GM12878 (cell line): ENCODE results near the gene CACNA2D3. TPM values are rescaled to one million over a fixed set of nuclear protein-coding genes. Genes with fewer than 3 reads are reported as not detected.

Experiments used
- BACH1 ChIP-seq: fragments of 450-650 bp; IDR thresholded peaks from 2 replicates; pipeline ENCODE4 v1.6.1; 2017; ENCODE audit warnings: mild to moderate bottlenecking, borderline replicate concordance
- BCLAF1 ChIP-seq: fragments of 450-650 bp; IDR thresholded peaks from 2 replicates; pipeline ENCODE4 v1.6.1; 2017; ENCODE audit warnings: antibody characterized with exemption, mild to moderate bottlenecking, moderate library complexity
- CBX5 ChIP-seq: sonication (generic); IDR thresholded peaks from 2 replicates; pipeline ENCODE4 v1.6.1; 2016; ENCODE audit warnings: low read depth, moderate library complexity, mild to moderate bottlenecking, inconsistent platforms
- CUX1 ChIP-seq: IDR thresholded peaks from 2 replicates; pipeline ENCODE4 v1.6.1; 2012; ENCODE audit warnings: improper control_type of control experiment, low read depth, low read length; ENCODE audit not compliant: insufficient replicate concordance
- DPF2 ChIP-seq: fragments of 450-650 bp; IDR thresholded peaks from 2 replicates; pipeline ENCODE4 v1.6.1; 2017; ENCODE audit warnings: mild to moderate bottlenecking
- IRF3 ChIP-seq: fragments of 450-650 bp; IDR thresholded peaks from 2 replicates; pipeline ENCODE4 v1.6.1; 2014; ENCODE audit warnings: mild to moderate bottlenecking
- KLF5 ChIP-seq: fragments of 450-650 bp; IDR thresholded peaks from 2 replicates; pipeline ENCODE4 v1.6.1; 2014; ENCODE audit warnings: mild to moderate bottlenecking; ENCODE audit not compliant: partially characterized antibody
- PAX8 ChIP-seq: fragments of 450-650 bp; IDR thresholded peaks from 2 replicates; pipeline ENCODE4 v1.6.1; 2017; ENCODE audit warnings: mild to moderate bottlenecking, moderate library complexity
- SRF ChIP-seq, 2 experiments: IDR thresholded peaks; 2 replicates each; pipeline ENCODE4 v1.6.1; 2011; ENCODE audit warnings: low read depth in 2 of 2, low read length in 2 of 2, mild to moderate bottlenecking in 1 of 2, moderate library complexity in 1 of 2
- STAT1 ChIP-seq: fragments of 450-650 bp; conservative IDR thresholded peaks from 2 replicates; pipeline ENCODE4 v1.6.1; 2014; ENCODE audit warnings: antibody characterized with exemption, mild to moderate bottlenecking
- polyA plus RNA-seq, 11 experiments: library from polyadenylated mRNA; depleted of rRNA in 4 of 11; unstranded in 6 of 11; stranded (reverse) in 5 of 11; fragments of >200 nt; fragmentation: Nextera tagmentation in 4 of 11; fragmentation: Illumina TruSeq in 1 of 11; extraction: Ambion mirVana in 4 of 11; extraction: Trizol in 1 of 11; gene quantifications; 1 replicate in 1 of 11; 2 replicates in 10 of 11; pipeline versions ENCODE4 v1.2.1 to v1.2.3, GENCODE V29; 2011 to 2016; ENCODE audit warnings: inconsistent platforms in 2 of 11, missing spikeins in 2 of 11, low read depth in 1 of 11
- total RNA-seq, 4 experiments: library from RNA; depleted of rRNA in 3 of 4; stranded (reverse); fragments of >200 nt in 3 of 4; fragmentation: Illumina TruSeq in 1 of 4; extraction: Trizol in 1 of 4; gene quantifications; 2 replicates each; pipeline versions ENCODE4 v1.2.1 to v1.2.3, GENCODE V29; 2013 to 2021

CACNA2D3 gene
- total and polyA plus RNA-seq, 10 of the 15 experiments (the other 5 are each of a cell fraction or from before 2014, with no cell fraction given): not detected

GRCh38 chr3:54917174-54917573 lies 794.8 kb downstream of the CACNA2D3 start (continued):
- no peak for TF ChIP-seq CUX1
- no peak for TF ChIP-seq STAT1
- TF ChIP-seq SRF (IDR thresholded peaks at IDR 0.05; ENCODE audit: low read depth in 2 of 2, low read length in 2 of 2): no peak
- no peak for TF ChIP-seq BACH1
- TF ChIP-seq KLF5: no peak
- TF ChIP-seq PAX8: no peak
- TF ChIP-seq BCLAF1: no peak
- no peak for TF ChIP-seq DPF2
- no peak for TF ChIP-seq IRF3
- TF ChIP-seq CBX5: no peak
